Right lobe of liver (tissue), 6 donors: ENCODE results near the gene GHR. TPM values are rescaled to one million over a fixed set of nuclear protein-coding genes. Genes with fewer than 3 reads are reported as not detected.

Source experiments
- ATAC-seq, 4 donors: fragments of 200-7000 bp; cut with Tn5 transposase; one replicate each; pipeline ENCODE4 v1.9.1; 2020; ENCODE audit warnings: mild to moderate bottlenecking in 4 of 4, moderate library complexity in 4 of 4
- DNase-seq, 3 donors: peaks; one replicate each; pipeline ENCODE4 v3.0.0-alpha.2; 2020
- H3K27ac ChIP-seq, 3 donors: fragments of 200-600 bp; one replicate each; pipeline ENCODE4 v1.8.0; 2022
- H3K27me3 ChIP-seq, 2 donors: fragments of 200-600 bp; one replicate each; pipeline ENCODE4 v1.8.0; 2022
- H3K36me3 ChIP-seq, 4 donors: fragments of 200-600 bp; sonication (generic) in 1 of 4; one replicate each; pipeline versions ENCODE4 v1.5.1 to v1.8.0; 2017 to 2022; ENCODE audit warnings: control low read depth in 1 of 4
- H3K4me1 ChIP-seq, 4 donors: fragments of 200-600 bp; sonication (generic) in 1 of 4; one replicate each; pipeline versions ENCODE4 v1.5.1 to v1.8.0; 2017 to 2022; ENCODE audit warnings: control low read depth in 1 of 4
- H3K4me3 ChIP-seq, 3 donors: fragments of 200-600 bp; one replicate each; pipeline ENCODE4 v1.8.0; 2022
- H3K9me3 ChIP-seq, 4 donors: fragments of 200-600 bp; sonication (generic) in 1 of 4; one replicate each; pipeline versions ENCODE4 v1.5.1 to v1.8.0; 2017 to 2022; ENCODE audit warnings: control low read depth in 1 of 4
- POLR2A ChIP-seq: fragments of 450-650 bp; IDR thresholded peaks from one replicate; pipeline ENCODE4 v1.6.1; 2017; ENCODE audit warnings: antibody characterized with exemption, mild to moderate bottlenecking
- WGBS: methylation state at CpG from one replicate; pipeline ENCODE4 v1.1.6; 2018; ENCODE audit warnings: low coverage, low lambda C conversion rate; ENCODE audit not compliant: insufficient coverage; ENCODE audit errors: missing lambda C conversion rate; 5-methylcytosine and 5-hydroxymethylcytosine counted together
- intact Hi-C, 2 donors: fragments of 100-400 bp; cut with DNase I; formaldehyde crosslinking; loops; one replicate each; pipeline versions ENCODE4 v1.11.2 to v1.14.1; 2022
- total RNA-seq, 6 experiments: library from RNA; depleted of rRNA in 2 of 6; stranded (reverse); fragments of >200 nt in 2 of 6; fragmentation: NEBNext Ultra II Directional in 3 of 6; extraction: Animal tissue kit (Norgen Biotek cat#: 25700) in 3 of 6; gene quantifications; one replicate each; pipeline versions ENCODE4 v1.1.0 to v1.2.4, GENCODE V29; 2016 to 2023
- TF ChIP-seq, protein P1 (sequence below), 4 donors: fragments of 200-600 bp in 3 of 4; fragments of 450-650 bp in 1 of 4; IDR thresholded peaks; one replicate each; pipeline versions ENCODE4 v1.5.1 to v1.8.0; 2016 to 2022; ENCODE audit warnings: antibody characterized with exemption in 4 of 4, mild to moderate bottlenecking in 2 of 4
- donor health status: DM: no; HTN: yes; CAD: no.
- donor health status: DM: no; HTN: no; CAD: no.
- donor health status: DM: no; HTN: no; CAD: no.
- donor health status: DM: no; HTN: yes; CAD: no.
- donor health status: DM: no; HTN: yes; CAD: no.

Gene GHR
- total RNA-seq, 6 experiments from 2014 or later = 25.9 to 90.7 (median 71.9) TPM

- Histone ChIP-seq H3K4me3 (no peak overlapping the region), H3K27ac (no peak overlapping the region), H3K9me3 (no peaks in the 10 kb centered on the region), H3K4me1 (no peaks in the 10 kb centered on the region), H3K36me3 (no peaks in the 10 kb centered on the region), H3K27me3 (no peaks in the 10 kb centered on the region)
- DNase-seq = no peak
- no peak for TF ChIP-seq POLR2A
- TF ChIP-seq, protein P1, sequence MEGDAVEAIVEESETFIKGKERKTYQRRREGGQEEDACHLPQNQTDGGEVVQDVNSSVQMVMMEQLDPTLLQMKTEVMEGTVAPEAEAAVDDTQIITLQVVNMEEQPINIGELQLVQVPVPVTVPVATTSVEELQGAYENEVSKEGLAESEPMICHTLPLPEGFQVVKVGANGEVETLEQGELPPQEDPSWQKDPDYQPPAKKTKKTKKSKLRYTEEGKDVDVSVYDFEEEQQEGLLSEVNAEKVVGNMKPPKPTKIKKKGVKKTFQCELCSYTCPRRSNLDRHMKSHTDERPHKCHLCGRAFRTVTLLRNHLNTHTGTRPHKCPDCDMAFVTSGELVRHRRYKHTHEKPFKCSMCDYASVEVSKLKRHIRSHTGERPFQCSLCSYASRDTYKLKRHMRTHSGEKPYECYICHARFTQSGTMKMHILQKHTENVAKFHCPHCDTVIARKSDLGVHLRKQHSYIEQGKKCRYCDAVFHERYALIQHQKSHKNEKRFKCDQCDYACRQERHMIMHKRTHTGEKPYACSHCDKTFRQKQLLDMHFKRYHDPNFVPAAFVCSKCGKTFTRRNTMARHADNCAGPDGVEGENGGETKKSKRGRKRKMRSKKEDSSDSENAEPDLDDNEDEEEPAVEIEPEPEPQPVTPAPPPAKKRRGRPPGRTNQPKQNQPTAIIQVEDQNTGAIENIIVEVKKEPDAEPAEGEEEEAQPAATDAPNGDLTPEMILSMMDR (IDR thresholded peaks at IDR 0.05) = no peak
- WGBS = 38% methylated on average over 3 of the region's 3 CpGs
- intact Hi-C loops = no loop called here
- ATAC-seq = no peak
These were observed 224.8 kb downstream of the GHR start for GRCh38 chr5:42648036-42648435.

GRCh38 chr5:42648915-42649314 lies 225.7 kb downstream of the GHR start:
- Histone ChIP-seq H3K27ac (no peak overlapping the region), H3K27me3 (no peaks in the 10 kb centered on the region), H3K4me3 (no peak overlapping the region), H3K9me3 (no peaks in the 10 kb centered on the region), H3K36me3 (no peaks in the 10 kb centered on the region), H3K4me1 (peaks cover 0 to 7% (median 3%) of the 10 kb centered on the region in 4 donors)
- no peak for TF ChIP-seq POLR2A
- TF ChIP-seq, protein P1 (IDR thresholded peaks at IDR 0.05) = no peak
- DNase-seq = no peak
- intact Hi-C loops = no loop called here
- peak in 2 of 4 donors; percentile 15 to 44 for ATAC-seq
- 14% methylated on average over 1 of the region's 1 CpG for WGBS

DNA sequence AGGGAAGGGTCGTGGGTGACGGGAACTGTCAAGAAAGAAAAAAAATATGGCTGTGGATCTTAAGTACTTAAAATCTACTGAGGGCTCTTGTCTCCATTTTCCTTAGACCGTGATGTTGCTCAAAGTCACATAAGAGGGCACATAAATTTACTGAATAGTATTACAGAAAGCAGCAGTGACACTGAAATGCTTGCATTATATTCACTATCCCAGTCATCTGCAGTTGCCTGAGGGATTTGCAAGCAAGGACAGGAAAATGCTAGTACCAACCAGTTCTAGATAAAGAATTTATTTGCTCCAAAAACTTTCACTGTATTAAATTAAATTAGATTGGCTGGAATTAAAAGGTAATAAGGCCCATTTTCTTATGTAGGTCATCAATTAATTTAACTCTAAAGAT lies 226.8 kb downstream of the GHR start:
- no peaks in the 10 kb centered on the region for H3K9me3 ChIP-seq
- no peak overlapping the region for H3K27ac ChIP-seq
- TF ChIP-seq POLR2A = no peak
- TF ChIP-seq, protein P1 (IDR thresholded peaks at IDR 0.05) = no peak
- H3K36me3 ChIP-seq = no peaks in the 10 kb centered on the region
- intact Hi-C loops = no loop called here
- peaks cover 0 to 19% (median 7%) of the 10 kb centered on the region in 4 donors for H3K4me1 ChIP-seq
- DNase-seq (no peak), ATAC-seq (no peak)
- H3K4me3 ChIP-seq = no peak overlapping the region
- 78% methylated on average over 3 of the region's 3 CpGs for WGBS
- H3K27me3 ChIP-seq = no peaks in the 10 kb centered on the region

- Histone ChIP-seq H3K36me3 (no peaks in the 10 kb centered on the region), H3K27ac (no peak overlapping the region), H3K4me3 (no peak overlapping the region), H3K27me3 (no peaks in the 10 kb centered on the region), H3K9me3 (no peaks in the 10 kb centered on the region), H3K4me1 (peaks cover 0 to 33% (median 11%) of the 10 kb centered on the region in 4 donors)
- ATAC-seq (peak in 1 of 4 donors; percentile 29), DNase-seq (no peak)
- TF ChIP-seq POLR2A = no peak
- TF ChIP-seq, protein P1 (IDR thresholded peaks at IDR 0.05) = no peak
- 56% methylated on average over 2 of the region's 2 CpGs for WGBS
- intact Hi-C loops = no loop called here
These were observed 230.5 kb downstream of the GHR start for GRCh38 chr5:42653705-42654104.

DNA sequence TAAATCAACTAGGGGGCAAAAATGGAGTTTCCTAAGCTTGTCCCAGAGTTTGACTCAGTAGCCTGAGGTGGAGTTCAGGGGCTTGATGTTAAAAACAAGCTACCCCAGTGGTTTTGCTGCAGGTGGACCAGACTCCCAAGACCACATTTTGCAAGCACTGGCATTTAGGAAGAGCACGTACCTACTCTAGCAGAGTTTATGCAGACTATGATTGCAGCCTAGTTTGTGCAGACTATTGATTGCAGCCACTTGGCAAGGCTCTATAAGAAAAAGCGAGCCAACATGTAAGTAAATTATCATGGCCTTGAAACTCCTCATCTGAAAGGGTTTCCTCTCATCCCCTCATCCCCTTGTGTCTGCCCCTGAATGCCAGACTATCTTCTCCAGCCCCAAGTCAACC lies 231.4 kb downstream of the GHR start:
- Histone ChIP-seq H3K36me3 (no peaks in the 10 kb centered on the region), H3K4me1 (peaks cover 0 to 33% (median 11%) of the 10 kb centered on the region in 4 donors), H3K27me3 (no peaks in the 10 kb centered on the region), H3K4me3 (no peak overlapping the region), H3K9me3 (no peaks in the 10 kb centered on the region), H3K27ac (no peak overlapping the region)
- TF ChIP-seq POLR2A = no peak
- TF ChIP-seq, protein P1 (IDR thresholded peaks at IDR 0.05) = no peak
- ATAC-seq (peak; percentile 63 to 80 (median 76)), DNase-seq (peak in 1 of 3 donors; percentile 44)
- intact Hi-C loops = no loop called here
- WGBS = 20% methylated on average over 1 of the region's 2 CpGs
